Neutrophil (primary cell): ENCODE data around the gene ENTPD8.

ENCODE experiments used
- H3K27ac ChIP-seq: fragments of 200-600 bp; sonication (generic); 2 replicates; pipeline ENCODE4 v1.5.1; 2016; ENCODE audit warnings: mild to moderate bottlenecking, moderate library complexity
- H3K27me3 ChIP-seq: fragments of 200-600 bp; sonication (generic); 2 replicates; pipeline ENCODE4 v1.6.0; 2016; ENCODE audit warnings: mild to moderate bottlenecking
- H3K36me3 ChIP-seq: fragments of 200-600 bp; sonication (generic); 2 replicates; pipeline ENCODE4 v1.5.1; 2017
- H3K4me1 ChIP-seq, 2 experiments: fragments of 200-600 bp in 1 of 2; sonication (generic) in 1 of 2; 1 replicate in 1 of 2; 2 replicates in 1 of 2; pipeline versions ENCODE4 v1.5.1 to v1.6.1; 2013 to 2016; ENCODE audit warnings: low read depth in 1 of 2, low read length in 1 of 2, mild to moderate bottlenecking in 1 of 2, moderate library complexity in 1 of 2; ENCODE audit not compliant: control insufficient read depth in 1 of 2, insufficient read depth in 1 of 2
- H3K4me3 ChIP-seq, 2 experiments: fragments of 200-600 bp in 1 of 2; sonication (generic) in 1 of 2; 1 replicate in 1 of 2; 2 replicates in 1 of 2; pipeline ENCODE4 v1.5.1; 2013 to 2016; ENCODE audit warnings: low read depth in 1 of 2, low read length in 1 of 2, mild to moderate bottlenecking in 1 of 2, moderate library complexity in 1 of 2
- H3K9me3 ChIP-seq: fragments of 200-600 bp; sonication (generic); 2 replicates; pipeline ENCODE4 v1.5.1; 2016
- TF ChIP-seq, protein P1 (sequence below): fragments of 200-600 bp; sonication (generic); IDR thresholded peaks from 2 replicates; pipeline ENCODE4 v1.5.1; 2016; ENCODE audit warnings: antibody characterized with exemption

Gene ENTPD8

DNA sequence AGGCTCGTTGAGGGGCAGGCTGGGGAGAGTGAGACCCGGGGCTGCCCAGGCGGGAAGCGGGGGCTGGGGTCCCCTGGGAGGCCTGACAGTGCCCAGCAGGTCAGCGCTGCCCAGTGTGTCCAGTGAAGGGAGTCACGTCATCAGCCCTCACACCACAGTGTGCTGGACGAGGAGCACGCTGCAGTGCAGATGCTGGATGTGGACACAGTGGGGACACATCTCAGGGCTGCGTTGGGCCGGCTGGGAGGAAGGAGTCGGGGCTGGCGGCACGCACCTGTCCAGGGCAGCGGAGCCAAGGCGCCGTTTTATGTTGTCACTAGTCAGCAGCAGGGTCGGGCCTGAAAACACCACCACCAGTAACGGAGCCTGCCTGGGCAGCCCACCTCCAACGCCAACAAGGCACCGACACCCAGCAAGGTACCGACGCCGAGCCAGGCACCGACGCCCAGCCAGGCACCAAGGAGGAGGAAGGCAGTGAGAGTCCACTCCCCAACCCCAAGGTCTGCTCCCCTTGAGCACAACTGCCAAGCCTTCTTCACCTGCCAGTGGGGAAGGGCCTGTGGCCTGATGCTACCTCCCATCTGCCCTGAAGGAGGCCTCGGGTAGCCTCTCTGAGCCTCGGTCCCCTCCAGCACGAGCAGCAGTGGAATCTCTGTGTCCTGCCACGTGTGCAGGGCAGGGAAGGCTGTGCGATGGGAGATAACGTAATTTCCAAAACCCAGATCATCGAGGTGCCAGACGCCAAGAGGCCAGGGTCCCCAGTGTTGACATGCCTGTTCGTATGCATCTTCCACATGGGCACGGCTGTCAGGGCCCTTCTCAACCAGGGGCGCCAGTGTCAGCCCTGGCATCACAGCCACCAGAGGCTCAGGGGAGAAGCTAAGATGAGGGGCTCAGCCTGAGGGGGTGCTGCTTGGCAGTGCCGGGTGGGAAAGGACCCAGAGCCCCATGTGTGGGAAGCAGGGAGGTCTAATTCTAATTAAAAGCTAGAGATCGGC lies 39.8 kb upstream of the ENTPD8 start:
- TF ChIP-seq, protein P1, sequence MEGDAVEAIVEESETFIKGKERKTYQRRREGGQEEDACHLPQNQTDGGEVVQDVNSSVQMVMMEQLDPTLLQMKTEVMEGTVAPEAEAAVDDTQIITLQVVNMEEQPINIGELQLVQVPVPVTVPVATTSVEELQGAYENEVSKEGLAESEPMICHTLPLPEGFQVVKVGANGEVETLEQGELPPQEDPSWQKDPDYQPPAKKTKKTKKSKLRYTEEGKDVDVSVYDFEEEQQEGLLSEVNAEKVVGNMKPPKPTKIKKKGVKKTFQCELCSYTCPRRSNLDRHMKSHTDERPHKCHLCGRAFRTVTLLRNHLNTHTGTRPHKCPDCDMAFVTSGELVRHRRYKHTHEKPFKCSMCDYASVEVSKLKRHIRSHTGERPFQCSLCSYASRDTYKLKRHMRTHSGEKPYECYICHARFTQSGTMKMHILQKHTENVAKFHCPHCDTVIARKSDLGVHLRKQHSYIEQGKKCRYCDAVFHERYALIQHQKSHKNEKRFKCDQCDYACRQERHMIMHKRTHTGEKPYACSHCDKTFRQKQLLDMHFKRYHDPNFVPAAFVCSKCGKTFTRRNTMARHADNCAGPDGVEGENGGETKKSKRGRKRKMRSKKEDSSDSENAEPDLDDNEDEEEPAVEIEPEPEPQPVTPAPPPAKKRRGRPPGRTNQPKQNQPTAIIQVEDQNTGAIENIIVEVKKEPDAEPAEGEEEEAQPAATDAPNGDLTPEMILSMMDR = no peak
- no peak overlapping the region for H3K27ac ChIP-seq
- no peak overlapping the region for H3K4me3 ChIP-seq

DNA sequence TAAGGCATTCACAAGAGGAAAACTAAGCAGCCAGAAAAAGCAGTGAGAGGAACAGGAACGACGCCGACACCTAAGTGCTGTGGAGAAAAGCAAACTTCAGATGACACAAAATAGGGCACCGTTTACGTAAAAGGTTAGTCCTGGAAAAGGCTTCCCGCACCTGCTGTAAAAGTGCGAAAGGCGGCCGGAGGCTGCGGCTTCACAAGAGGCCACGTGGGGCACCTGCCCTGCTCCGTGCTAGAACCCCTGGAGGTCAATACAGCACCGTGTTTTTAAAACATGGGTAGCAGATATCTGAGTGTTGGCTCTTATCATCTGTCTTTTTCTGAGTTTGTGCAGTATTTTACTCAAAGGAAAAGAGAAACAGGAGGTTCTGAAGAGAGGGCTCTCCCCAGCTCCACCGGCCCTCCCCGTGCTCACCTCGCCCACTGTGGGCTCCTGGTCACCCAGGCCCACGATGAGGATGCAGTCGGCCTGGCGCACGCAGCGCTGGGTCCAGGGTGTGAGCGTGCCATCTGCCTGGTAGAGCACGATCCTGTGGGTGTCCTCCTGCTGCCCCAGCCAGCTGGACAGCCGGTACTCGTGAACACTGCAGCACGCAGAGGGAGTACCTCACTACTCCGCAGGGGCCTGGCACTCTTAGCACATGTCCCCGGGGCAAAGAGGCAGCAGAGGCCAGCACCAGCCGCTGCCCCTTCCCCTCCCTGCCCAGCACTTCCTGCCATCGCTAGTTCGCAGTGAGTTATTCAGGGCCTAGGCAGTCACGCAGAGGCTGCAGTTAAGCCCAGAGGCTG lies 38.9 kb upstream of the ENTPD8 start:
- no peaks in the 10 kb centered on the region for H3K27me3 ChIP-seq
- TF ChIP-seq, protein P1 = no peak
- H3K4me3 ChIP-seq = no peak overlapping the region

More for the DNA sequence above, 39.8 kb upstream of the ENTPD8 start:
- H3K9me3 ChIP-seq = no peaks in the 10 kb centered on the region
- no peaks in the 10 kb centered on the region for H3K4me1 ChIP-seq
- no peaks in the 10 kb centered on the region for H3K36me3 ChIP-seq
- no peaks in the 10 kb centered on the region for H3K27me3 ChIP-seq

DNA sequence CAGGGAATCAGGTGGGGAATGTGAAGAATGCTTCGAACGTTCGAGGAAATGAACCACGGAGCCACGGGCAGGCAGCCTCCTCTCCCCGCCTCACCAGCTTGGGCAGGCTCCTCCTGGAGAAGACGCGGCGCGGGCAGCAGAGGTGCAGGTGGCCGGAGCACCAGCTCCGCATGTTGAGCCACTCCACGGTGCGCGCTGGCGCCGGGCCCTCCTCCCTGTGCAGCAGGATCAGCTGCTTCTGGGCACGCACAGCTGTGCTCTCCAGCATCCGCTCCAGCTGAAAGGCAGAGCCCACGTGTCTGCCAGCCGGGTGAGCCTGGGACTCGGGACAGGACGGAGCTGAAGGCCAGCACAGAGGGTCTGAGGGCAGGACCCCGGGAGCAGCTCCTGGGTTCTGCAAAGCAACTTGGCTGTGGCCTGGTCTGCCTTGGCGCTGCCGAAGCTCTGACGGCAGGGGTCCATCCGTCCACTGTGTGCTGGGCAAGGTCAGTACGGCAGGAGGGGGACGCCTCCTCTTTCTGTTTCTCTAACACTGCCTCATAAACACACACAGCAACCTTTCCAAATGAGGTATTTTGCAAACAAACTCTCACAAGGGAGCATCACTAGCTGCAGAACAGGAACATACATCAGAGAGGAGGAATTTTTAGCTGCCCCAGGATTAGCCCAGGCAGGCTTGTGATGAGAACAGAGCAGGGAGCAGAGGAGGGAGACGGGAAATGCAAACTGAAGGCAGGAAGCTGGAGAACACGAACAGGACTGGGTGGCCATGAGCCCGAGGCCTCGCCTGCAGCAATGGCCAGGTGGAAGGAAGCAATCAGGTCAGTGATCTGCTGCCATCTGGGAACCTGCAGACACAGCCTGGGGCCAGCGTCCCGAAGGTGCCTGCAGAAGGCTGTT lies 38.1 kb upstream of the ENTPD8 start:
- no peak overlapping the region for H3K27ac ChIP-seq
- H3K9me3 ChIP-seq = no peaks in the 10 kb centered on the region
- no peaks in the 10 kb centered on the region for H3K27me3 ChIP-seq
- H3K4me3 ChIP-seq = no peak overlapping the region
- TF ChIP-seq, protein P1 = no peak
- no peaks in the 10 kb centered on the region for H3K4me1 ChIP-seq
- no peaks in the 10 kb centered on the region for H3K36me3 ChIP-seq

More for the DNA sequence above, 38.9 kb upstream of the ENTPD8 start:
- Histone ChIP-seq H3K4me1 (no peaks in the 10 kb centered on the region), H3K27ac (no peak overlapping the region), H3K36me3 (no peaks in the 10 kb centered on the region), H3K9me3 (no peaks in the 10 kb centered on the region)

GRCh38 chr9:137478613-137478961 lies 37.4 kb upstream of the ENTPD8 start:
- no peak overlapping the region for H3K27ac ChIP-seq
- no peaks in the 10 kb centered on the region for H3K27me3 ChIP-seq
- no peak overlapping the region for H3K4me3 ChIP-seq
- H3K9me3 ChIP-seq = no peaks in the 10 kb centered on the region
- TF ChIP-seq, protein P1 = no peak
- no peaks in the 10 kb centered on the region for H3K4me1 ChIP-seq
- H3K36me3 ChIP-seq = no peaks in the 10 kb centered on the region
